HEK293T (cell line): Measurements from ENCODE around the gene GATAD2A.

ENCODE experiments used
- BHLHE40 ChIP-seq: fragments of 450-650 bp; IDR thresholded peaks from 2 replicates; pipeline ENCODE4 v1.6.1; 2016; ENCODE audit warnings: mild to moderate bottlenecking, moderate library complexity, borderline replicate concordance
- FOXA1 ChIP-seq: fragments of 450-650 bp; IDR thresholded peaks from 2 replicates; pipeline ENCODE4 v1.6.1; 2016; ENCODE audit warnings: mild to moderate bottlenecking
- SP1 ChIP-seq: fragments of 450-650 bp; IDR thresholded peaks from 2 replicates; pipeline ENCODE4 v1.6.1; 2017
- SUZ12 ChIP-seq: fragments of 450-650 bp; IDR thresholded peaks from 2 replicates; pipeline ENCODE4 v1.6.1; 2016; ENCODE audit warnings: mild to moderate bottlenecking

GRCh38 chr19:19418555-19419260 lies 13.2 kb downstream of the GATAD2A start:
- TF ChIP-seq BHLHE40 (no peak), SP1 (no peak), FOXA1 (no peak), SUZ12 (no peak)
